Heart left ventricle (tissue), 16 donors: Measurements from ENCODE around the gene PAPOLB. TPM values are rescaled to one million over a fixed set of nuclear protein-coding genes. Genes with fewer than 3 reads are reported as not detected.
A peak's percentile ranks its signal among the peaks of the same experiment; 100 is the strongest.

Experiments used
- ATAC-seq, 4 donors: fragments of 200-7000 bp; cut with Tn5 transposase; one replicate each; pipeline ENCODE4 v1.9.1; 2020 to 2022; ENCODE audit warnings: moderate library complexity in 4 of 4, mild to moderate bottlenecking in 3 of 4, moderate number of reproducible peaks in 1 of 4
- DNase-seq, 5 donors: peaks; one replicate each; pipeline ENCODE4 v3.0.0-alpha.2; 2020
- H3K27ac ChIP-seq, 12 donors: fragments of 200-600 bp; sonication (generic) in 4 of 12; one replicate each; pipeline versions ENCODE4 v1.5.0 to v1.8.0; 2016 to 2022; ENCODE audit warnings: mild to moderate bottlenecking in 2 of 12
- H3K27me3 ChIP-seq, 9 donors: fragments of 200-600 bp; sonication (generic) in 2 of 9; one replicate each; pipeline versions ENCODE4 v1.5.1 to v1.8.0; 2016 to 2022; ENCODE audit warnings: mild to moderate bottlenecking in 3 of 9
- H3K36me3 ChIP-seq, 9 donors: fragments of 200-600 bp; sonication (generic) in 2 of 9; one replicate each; pipeline versions ENCODE4 v1.5.0 to v1.8.0; 2018 to 2022; ENCODE audit warnings: mild to moderate bottlenecking in 2 of 9
- H3K4me1 ChIP-seq, 12 donors: fragments of 200-600 bp; sonication (generic) in 4 of 12; one replicate each; pipeline versions ENCODE4 v1.5.0 to v1.8.0; 2016 to 2022; ENCODE audit warnings: mild to moderate bottlenecking in 3 of 12
- H3K4me3 ChIP-seq, 12 donors: fragments of 200-600 bp; sonication (generic) in 4 of 12; one replicate each; pipeline versions ENCODE4 v1.5.0 to v1.8.0; 2017 to 2022; ENCODE audit warnings: mild to moderate bottlenecking in 9 of 12, moderate library complexity in 4 of 12
- H3K9me3 ChIP-seq, 12 donors: fragments of 200-600 bp; sonication (generic) in 4 of 12; one replicate each; pipeline versions ENCODE4 v1.5.0 to v1.8.0; 2016 to 2022; ENCODE audit warnings: mild to moderate bottlenecking in 1 of 12
- CTCF ChIP-seq, 12 donors: fragments of 200-600 bp; sonication (generic) in 4 of 12; IDR thresholded peaks; one replicate each; pipeline versions ENCODE4 v1.5.0 to v1.8.0; 2018 to 2022; ENCODE audit warnings: antibody characterized with exemption in 12 of 12, mild to moderate bottlenecking in 5 of 12
- POLR2A ChIP-seq, 2 donors: fragments of 450-650 bp; IDR thresholded peaks; one replicate each; pipeline ENCODE4 v1.6.1; 2017; ENCODE audit warnings: antibody characterized with exemption in 2 of 2, mild to moderate bottlenecking in 2 of 2, moderate library complexity in 2 of 2
- WGBS, 4 donors: extraction: QIAGEN DNeasy Blood & Tissue Kit in 2 of 4; methylation state at CpG; one replicate each; pipeline versions ENCODE4 v1.1.5 to v1.1.7; 2013 to 2018; 5-methylcytosine and 5-hydroxymethylcytosine counted together
- intact Hi-C, 10 donors: fragments of 100-400 bp; cut with DNase I; formaldehyde crosslinking; loops; one replicate each; pipeline versions ENCODE4 v1.11.1 to v1.14.2; 2022
- polyA plus RNA-seq, 2 donors: library from polyadenylated mRNA; stranded (reverse); fragments of 200-250 nt; gene quantifications; one replicate each; pipeline ENCODE4 v1.2.3, GENCODE V29; 2013
- total RNA-seq, 9 donors: library from RNA; depleted of rRNA in 2 of 9; stranded (reverse); fragments of >200 nt in 2 of 9; fragmentation: NEBNext Ultra II Directional in 3 of 9; extraction: Animal tissue kit (Norgen Biotek cat#: 25700) in 3 of 9; gene quantifications; one replicate each; pipeline versions ENCODE4 v1.1.0 to v1.2.4, GENCODE V29; 2016 to 2023
- donor health status: ischemic (EF 13 %, LVEDD 7.1; RV severe dilation, severe dysfunction).
- donor health status: healthy with polysubstance abuse.
- donor health status: DM: no; HTN: yes; CAD: no.
- donor health status: DM: no; HTN: no; CAD: no.
- donor health status: ischemic (EF 25% LVEDD 6.9; RV normal size, moderate dysfunction).
- donor health status: ischemic (EF 25% LVEDD 5.7; RV mildly dilated, moderate dysfunction).
- donor health status: healthy.
- donor health status: DM: yes; HTN: yes; CAD: no.
- donor health status: ischemic (EF 35%, LVEDD 5.7; RV mildly dilated, moderate dysfunction).
- donor health status: nonischemic (EF 11% LVEDD 7.7; RV severe dilation, severe dysfunction).
- donor health status: DM: yes; HTN: yes; CAD: no.
- donor health status: PGD.
- donor health status: ischemic (EF 29% LVEDD 5.4; RV normal size, mild dysfunction).
- donor health status: nonischemic (EF 23%, LVEDD 6.1; RV moderate dilation, normal function).

PAPOLB gene
- total and polyA plus RNA-seq, 11 donors = 0.03 to 0.38 (median 0.09) TPM; not detected in 5

DNA sequence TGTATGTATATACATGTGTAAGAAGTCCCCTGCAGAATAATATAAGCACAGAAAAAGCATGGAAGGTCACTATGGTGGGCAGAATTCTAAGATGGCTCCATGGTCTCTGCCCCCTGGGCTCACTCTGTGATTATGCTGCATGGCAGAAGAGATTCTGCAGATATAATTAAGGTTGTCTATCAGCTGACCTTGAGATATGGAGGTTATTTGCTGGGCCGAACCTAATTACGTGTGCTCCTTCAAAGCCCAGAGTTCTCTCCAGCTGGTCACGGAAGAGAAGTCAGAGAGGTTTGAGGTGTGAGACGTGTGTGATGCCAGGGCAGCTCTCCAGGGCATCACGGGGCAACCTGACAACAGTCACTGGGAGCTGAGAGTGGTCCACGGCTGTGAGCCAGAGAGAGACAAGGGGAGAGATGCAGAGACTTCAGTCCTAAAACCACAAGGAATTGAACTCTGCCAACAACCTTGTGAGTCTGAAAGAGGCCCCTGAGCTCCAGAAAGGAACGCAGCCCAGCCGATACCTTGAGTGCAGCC is 11.5 kb downstream of the PAPOLB start:
- no peak for DNase-seq

DNA sequence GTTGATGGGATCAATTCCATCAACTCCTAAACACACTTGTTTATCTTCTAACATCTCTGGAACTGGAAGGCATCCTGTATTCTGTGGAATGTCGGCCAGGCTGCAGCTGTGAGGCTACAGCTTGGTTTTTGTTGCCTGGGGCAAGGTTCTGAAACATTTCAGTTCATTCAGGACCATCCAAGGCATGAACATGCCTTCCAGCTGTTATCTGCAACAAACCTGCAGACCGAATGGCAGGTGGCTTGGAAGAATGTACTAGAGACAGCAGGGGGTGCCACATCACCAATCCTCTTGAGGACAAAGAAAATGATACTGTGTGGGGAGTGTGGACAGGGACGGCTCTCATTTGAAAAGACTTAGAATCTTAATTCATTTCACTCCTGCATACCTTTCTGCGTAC is 12.4 kb downstream of the PAPOLB start:
- Histone ChIP-seq H3K27ac (no peak overlapping the region), H3K36me3 (no peaks in the 10 kb centered on the region), H3K4me1 (peaks cover 0 to 4% (median 0%) of the 10 kb centered on the region in 12 donors), H3K27me3 (peaks cover 0 to 4% (median 0%) of the 10 kb centered on the region in 9 donors), H3K4me3 (no peak overlapping the region), H3K9me3 (peaks cover 0 to 18% (median 4%) of the 10 kb centered on the region in 12 donors)
- WGBS, 4 donors = 31 to 35% (median 33%) methylated on average over 4 of the region's 4 CpGs
- intact Hi-C loops = loop anchor here in 2 of 10 donors (5.0 kb wide), 1 partner anchor 33 kb away; the partner anchor contains the start of gene RADIL (in 2 of the 2)
- TF ChIP-seq CTCF (IDR thresholded peaks at IDR 0.05) (peak in 7 of 12 donors; percentile 7 to 36 (median 24)), POLR2A (IDR thresholded peaks at IDR 0.05) (no peak)
- no peak for ATAC-seq
- DNase-seq = no peak

More for the DNA sequence above, 11.5 kb downstream of the PAPOLB start:
- H3K36me3 ChIP-seq = no peaks in the 10 kb centered on the region
- H3K9me3 ChIP-seq = peaks cover 0 to 18% (median 4%) of the 10 kb centered on the region in 12 donors
- intact Hi-C loops = no loop called here
- no peak for TF ChIP-seq CTCF (IDR thresholded peaks at IDR 0.05)
- no peak for TF ChIP-seq POLR2A (IDR thresholded peaks at IDR 0.05)
- H3K27me3 ChIP-seq = peaks cover 0 to 4% (median 0%) of the 10 kb centered on the region in 9 donors
- H3K27ac ChIP-seq = no peak overlapping the region
- no peak for ATAC-seq
- 60 to 78% (median 77%) methylated on average over 8 of the region's 8 CpGs for WGBS, 4 donors
- peaks cover 0 to 4% (median 0%) of the 10 kb centered on the region in 12 donors for H3K4me1 ChIP-seq
- H3K4me3 ChIP-seq = no peak overlapping the region

DNA sequence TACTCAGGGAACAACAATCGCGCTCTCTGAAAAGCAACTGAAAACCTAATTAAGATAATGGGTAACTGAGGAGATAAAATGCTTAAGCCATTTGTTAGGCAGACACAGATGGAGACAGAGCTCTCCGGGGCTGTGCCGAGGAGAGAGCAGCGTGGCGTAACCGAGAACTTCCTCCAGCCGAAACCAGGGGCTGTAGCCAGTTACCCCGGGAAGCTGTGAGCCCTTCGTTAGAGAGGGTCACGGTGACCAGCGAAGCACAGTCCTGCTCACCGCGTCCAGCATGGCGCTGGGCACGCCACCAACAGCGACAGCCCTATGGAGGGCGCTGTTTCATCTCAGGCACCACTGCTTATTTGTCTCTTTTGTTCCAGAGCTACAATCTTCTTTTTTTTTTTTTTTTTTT is 16.1 kb downstream of the PAPOLB start:
- Histone ChIP-seq H3K27me3 (peaks cover 0 to 4% (median 0%) of the 10 kb centered on the region in 9 donors), H3K27ac (peak overlapping the region in 7 of 12 donors; percentile 0 to 31 (median 13)), H3K4me3 (peak overlapping the region in 6 of 12 donors; percentile 15 to 31 (median 25)), H3K36me3 (no peaks in the 10 kb centered on the region), H3K9me3 (no peaks in the 10 kb centered on the region), H3K4me1 (peaks cover 0 to 14% (median 1%) of the 10 kb centered on the region in 12 donors)
- TF ChIP-seq CTCF (IDR thresholded peaks at IDR 0.05) = peak in 9 of 12 donors; percentile 13 to 53 (median 23)
- no peak for TF ChIP-seq POLR2A (IDR thresholded peaks at IDR 0.05)
- intact Hi-C loops = loop anchor here in 2 of 10 donors (5.0 kb wide), 1 partner anchor 37 kb away; the partner anchor contains the start of gene RADIL (in 2 of the 2)
- ATAC-seq (peak; percentile 33 to 80 (median 70)), DNase-seq (peak in 2 of 5 donors; percentile 39 to 56)
- WGBS, 4 donors = 27 to 29% (median 29%) methylated on average over 18 of the region's 18 CpGs

GRCh38 chr7:4842319-4843064 is 19.3 kb downstream of the PAPOLB start:
- peak overlapping the region in 7 of 12 donors; percentile 20 to 58 (median 40) for H3K27ac ChIP-seq

More at GRCh38 chr7:4842319-4843064, 19.3 kb downstream of the PAPOLB start:
- TF ChIP-seq POLR2A (IDR thresholded peaks at IDR 0.05) = no peak
- no peak for TF ChIP-seq CTCF (IDR thresholded peaks at IDR 0.05)
- H3K36me3 ChIP-seq = no peaks in the 10 kb centered on the region
- H3K4me3 ChIP-seq = no peak overlapping the region
- WGBS, 4 donors = 54 to 72% (median 65%) methylated on average over 18 to 22 of the region's 22 CpGs
- ATAC-seq = peak in 3 of 4 donors; percentile 66 to 78 (median 71)
- peaks cover 0 to 25% (median 5%) of the 10 kb centered on the region in 12 donors for H3K4me1 ChIP-seq
- DNase-seq = peak in 1 of 5 donors; percentile 65
- no peaks in the 10 kb centered on the region for H3K27me3 ChIP-seq
- H3K9me3 ChIP-seq = no peaks in the 10 kb centered on the region
- intact Hi-C loops = loop anchor here in 1 of 10 donors (5.0 kb wide), 1 partner anchor 40 kb away; the partner anchor contains the start of gene RADIL
